Skeletal muscle cell (primary cell): Measurements from ENCODE around the gene DENND5B.
"Not testable (repeated sequence)": the region's sequence is repeated elsewhere in the genome, so short reads cannot be mapped to it uniquely, and the experiment has no call there.

ENCODE experiments used
- DNase-seq: peaks from one replicate; pipeline ENCODE4 v3.0.0-alpha.2; 2010; ENCODE audit warnings: low read depth
- H3K4me3 ChIP-seq: 2 replicates; pipeline ENCODE4 v1.5.1; 2011; ENCODE audit warnings: low read depth, mild to moderate bottlenecking, control low read depth, low read length, moderate library complexity

The DENND5B gene

GRCh38 chr12:31597066-31597465 is 6.1 kb upstream of the DENND5B start:
- no peak overlapping the region for H3K4me3 ChIP-seq
- no peak for DNase-seq

- DNase-seq = no peak
- H3K4me3 ChIP-seq = no peak overlapping the region
These were observed 3.7 kb upstream of the DENND5B start for GRCh38 chr12:31594681-31595080.

GRCh38 chr12:31591380-31591901 is 505 bp upstream of the DENND5B start:
- peak overlapping the region; percentile 71 for H3K4me3 ChIP-seq
- no peak for DNase-seq

GRCh38 chr12:31589904-31590641 is 863 bp downstream of the DENND5B start:
- peak overlapping the region; percentile 71 for H3K4me3 ChIP-seq
- DNase-seq = no peak

GRCh38 chr12:31589598-31589903 is 1.4 kb downstream of the DENND5B start:
- H3K4me3 ChIP-seq = peak overlapping the region; percentile 71
- DNase-seq = no peak

GRCh38 chr12:31588976-31589375 is 2.0 kb downstream of the DENND5B start:
- DNase-seq = no peak
- peak overlapping the region; percentile 71 for H3K4me3 ChIP-seq

GRCh38 chr12:31586728-31587127 is 4.2 kb downstream of the DENND5B start:
- no peak overlapping the region for H3K4me3 ChIP-seq
- no peak for DNase-seq

GRCh38 chr12:31585895-31586294 is 5.0 kb downstream of the DENND5B start:
- H3K4me3 ChIP-seq = no peak overlapping the region
- no peak for DNase-seq

GRCh38 chr12:31585271-31585670 is 5.7 kb downstream of the DENND5B start:
- H3K4me3 ChIP-seq = no peak overlapping the region
- no peak for DNase-seq

- DNase-seq = no peak
These were observed 6.2 kb downstream of the DENND5B start for GRCh38 chr12:31584782-31585181.

GRCh38 chr12:31583878-31584277 is 7.1 kb downstream of the DENND5B start:
- no peak for DNase-seq
- no peak overlapping the region for H3K4me3 ChIP-seq

More at GRCh38 chr12:31584782-31585181, 6.2 kb downstream of the DENND5B start:
- no peak overlapping the region for H3K4me3 ChIP-seq

GRCh38 chr12:31582155-31582554 is 8.8 kb downstream of the DENND5B start:
- no peak for DNase-seq
- H3K4me3 ChIP-seq = no peak overlapping the region

GRCh38 chr12:31578632-31579031 is 12.3 kb downstream of the DENND5B start:
- H3K4me3 ChIP-seq = no peak overlapping the region
- DNase-seq = no peak

GRCh38 chr12:31574803-31575575 is 15.9 kb downstream of the DENND5B start:
- no peak for DNase-seq
- H3K4me3 ChIP-seq = no peak overlapping the region

GRCh38 chr12:31574367-31574766 is 16.6 kb downstream of the DENND5B start:
- not testable (repeated sequence) for H3K4me3 ChIP-seq, DNase-seq

- H3K4me3 ChIP-seq = no peak overlapping the region
- no peak for DNase-seq
These were observed 17.9 kb downstream of the DENND5B start for GRCh38 chr12:31572900-31573600.

GRCh38 chr12:31570880-31571279 is 20.1 kb downstream of the DENND5B start:
- no peak overlapping the region for H3K4me3 ChIP-seq
- no peak for DNase-seq

- DNase-seq, H3K4me3 ChIP-seq: not testable (repeated sequence)
These were observed 21.4 kb downstream of the DENND5B start for GRCh38 chr12:31569517-31569916.

GRCh38 chr12:31568498-31568897 is 22.4 kb downstream of the DENND5B start:
- H3K4me3 ChIP-seq = no peak overlapping the region
- DNase-seq = no peak

- no peak for DNase-seq
- no peak overlapping the region for H3K4me3 ChIP-seq
These were observed 23.9 kb downstream of the DENND5B start for GRCh38 chr12:31567029-31567428.
